Neural cell (in vitro differentiated cells): ENCODE results near the gene YPEL2. TPM values are rescaled to one million over a fixed set of nuclear protein-coding genes. Genes with fewer than 3 reads are reported as not detected.

Experiments used
- H2AFZ ChIP-seq: fragments of 200-600, 300-800 bp; sonication (generic), shearing (Covaris generic); 2 replicates; pipeline ENCODE4 v1.6.0; 2014; ENCODE audit warnings: low read depth, mild to moderate bottlenecking, antibody characterized with exemption, low read length, moderate library complexity
- H3F3A ChIP-seq: fragments of 200-600 bp; shearing (Covaris generic); 2 replicates; pipeline ENCODE4 v1.6.1; 2016; ENCODE audit warnings: mild to moderate bottlenecking, moderate library complexity, mixed read lengths, antibody characterized with exemption, low read length; ENCODE audit not compliant: insufficient read depth, poor library complexity, severe bottlenecking
- H3K27ac ChIP-seq: fragments of 200-600, 300-800 bp; sonication (generic), shearing (Covaris generic); 2 replicates; pipeline ENCODE4 v1.5.1; 2014; ENCODE audit warnings: mild to moderate bottlenecking, low read length, moderate library complexity
- H3K27me3 ChIP-seq: fragments of 300-800, 200-600 bp; sonication (generic), shearing (Covaris generic); 2 replicates; pipeline ENCODE4 v1.6.0; 2014; ENCODE audit warnings: mild to moderate bottlenecking, low read depth, low read length, moderate library complexity; ENCODE audit not compliant: insufficient read depth
- H3K36me3 ChIP-seq: fragments of 300-800, 200-600 bp; sonication (generic), shearing (Covaris generic); 2 replicates; pipeline ENCODE4 v1.5.1; 2014; ENCODE audit warnings: mild to moderate bottlenecking, antibody characterized with exemption, low read length, moderate library complexity; ENCODE audit not compliant: insufficient read depth
- H3K4me2 ChIP-seq: fragments of 300-800, 200-600 bp; sonication (generic), shearing (Covaris generic); 2 replicates; pipeline ENCODE4 v1.6.0; 2014; ENCODE audit warnings: mild to moderate bottlenecking, low read length
- H3K4me3 ChIP-seq: fragments of 300-800, 200-600 bp; sonication (generic), shearing (Covaris generic); 2 replicates; pipeline ENCODE4 v1.5.1; 2014; ENCODE audit warnings: mild to moderate bottlenecking, low read length, moderate library complexity
- H3K79me2 ChIP-seq: fragments of 200-600 bp; shearing (Covaris generic); replicated peaks from 2 replicates; pipeline ENCODE4 v1.6.0; 2014; ENCODE audit warnings: mild to moderate bottlenecking, low read length, moderate library complexity; ENCODE audit not compliant: insufficient read depth
- H3K9ac ChIP-seq: fragments of 300-800, 200-600 bp; sonication (generic), shearing (Covaris generic); 2 replicates; pipeline ENCODE4 v1.6.1; 2016; ENCODE audit warnings: mild to moderate bottlenecking, low read length, mixed read lengths
- H3K9me2 ChIP-seq: fragments of 200-600 bp; shearing (Covaris generic); 2 replicates; pipeline ENCODE4 v1.6.1; 2016; ENCODE audit warnings: mild to moderate bottlenecking, low read length, mixed read lengths; ENCODE audit not compliant: insufficient read depth
- H3K9me3 ChIP-seq: fragments of 200-600, 300-800 bp; sonication (generic), shearing (Covaris generic); 2 replicates; pipeline ENCODE4 v1.6.1; 2016; ENCODE audit warnings: mild to moderate bottlenecking, mixed run types, low read length, moderate library complexity, mixed read lengths
- H4K20me1 ChIP-seq: fragments of 200-600 bp; shearing (Covaris generic); 2 replicates; pipeline ENCODE4 v1.6.1; 2016; ENCODE audit warnings: mild to moderate bottlenecking, mixed run types; ENCODE audit not compliant: insufficient read depth
- EP300 ChIP-seq: fragments of 450-650 bp; conservative IDR thresholded peaks from 2 replicates; pipeline ENCODE4 v1.6.1; 2014; ENCODE audit warnings: antibody characterized with exemption, mild to moderate bottlenecking, moderate library complexity; ENCODE audit not compliant: poor library complexity, severe bottlenecking
- EZH2 ChIP-seq: fragments of 200-600, 300-800 bp; shearing (Covaris generic), sonication (generic); IDR thresholded peaks from 2 replicates; pipeline ENCODE4 v1.6.1; 2014; ENCODE audit warnings: antibody characterized with exemption, low read length, borderline replicate concordance, mild to moderate bottlenecking; ENCODE audit not compliant: insufficient read depth, poor library complexity, severe bottlenecking
- MXI1 ChIP-seq: fragments of 450-650 bp; conservative IDR thresholded peaks from 2 replicates; pipeline ENCODE4 v1.6.1; 2014; ENCODE audit warnings: antibody characterized with exemption, mild to moderate bottlenecking; ENCODE audit not compliant: poor library complexity, severe bottlenecking
- POLR2AphosphoS5 ChIP-seq: IDR thresholded peaks from 2 replicates; pipeline ENCODE4 v1.6.1; 2012
- RAD21 ChIP-seq: fragments of 450-650 bp; conservative IDR thresholded peaks from 2 replicates; pipeline ENCODE4 v1.6.1; 2014; ENCODE audit warnings: antibody characterized with exemption, mild to moderate bottlenecking, moderate library complexity
- SMC3 ChIP-seq: fragments of 450-650 bp; conservative IDR thresholded peaks from 2 replicates; pipeline ENCODE4 v1.6.1; 2014; ENCODE audit warnings: antibody characterized with exemption, mild to moderate bottlenecking, moderate library complexity; ENCODE audit not compliant: poor library complexity
- TAF1 ChIP-seq: IDR thresholded peaks from 2 replicates; pipeline ENCODE4 v1.6.1; 2012; ENCODE audit warnings: low read depth
- polyA plus RNA-seq: library from polyadenylated mRNA; depleted of rRNA; stranded (reverse); fragments of >200 nt; gene quantifications from 2 replicates; pipeline ENCODE4 v1.2.3, GENCODE V29; 2014
- TF ChIP-seq, protein P1 (sequence below): fragments of 450-650 bp; IDR thresholded peaks from 2 replicates; pipeline ENCODE4 v1.5.1; 2014; ENCODE audit warnings: antibody characterized with exemption, mild to moderate bottlenecking, moderate library complexity; ENCODE audit not compliant: poor library complexity, severe bottlenecking
- TF ChIP-seq, protein P2 (sequence below): IDR thresholded peaks from 2 replicates; pipeline ENCODE4 v1.6.1; 2012; ENCODE audit warnings: borderline replicate concordance

Gene YPEL2
- polyA plus RNA-seq, 1 donor from 2014 or later = 17.0 TPM

DNA sequence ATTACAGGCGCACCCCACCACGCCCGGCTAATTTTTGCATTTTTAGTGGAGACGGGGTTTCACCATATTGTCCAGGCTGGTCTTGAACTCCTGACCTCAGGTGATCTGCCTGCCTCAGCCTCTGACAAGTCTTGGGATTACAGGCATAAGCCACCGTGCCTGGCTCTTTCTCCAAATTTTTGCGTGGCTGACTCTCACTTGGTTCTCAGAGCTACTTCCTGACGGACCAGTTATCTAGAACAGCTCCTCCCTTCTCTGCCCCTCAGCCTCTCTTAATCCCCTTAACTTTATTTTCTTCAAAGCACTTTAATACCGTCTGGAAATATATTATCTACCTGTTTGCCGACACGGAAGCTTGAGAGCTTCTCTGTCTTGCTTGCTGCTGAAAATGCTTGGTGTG lies 4.2 kb downstream of the YPEL2 start:
- Histone ChIP-seq H3F3A (no peaks in the 10 kb centered on the region), H4K20me1 (no peaks in the 10 kb centered on the region), H3K9ac (no peak overlapping the region), H3K36me3 (no peaks in the 10 kb centered on the region), H3K4me3 (no peak overlapping the region), H3K27me3 (no peaks in the 10 kb centered on the region), H2AFZ (no peak overlapping the region), H3K9me3 (no peaks in the 10 kb centered on the region), H3K9me2 (no peaks in the 10 kb centered on the region), H3K79me2 (peaks cover 4% of the 10 kb centered on the region), H3K27ac (no peak overlapping the region), H3K4me2 (no peak overlapping the region)
- TF ChIP-seq MXI1 (no peak), EP300 (no peak), TAF1 (no peak), EZH2 (no peak), POLR2AphosphoS5 (no peak), SMC3 (no peak), RAD21 (no peak)
- TF ChIP-seq, protein P1, sequence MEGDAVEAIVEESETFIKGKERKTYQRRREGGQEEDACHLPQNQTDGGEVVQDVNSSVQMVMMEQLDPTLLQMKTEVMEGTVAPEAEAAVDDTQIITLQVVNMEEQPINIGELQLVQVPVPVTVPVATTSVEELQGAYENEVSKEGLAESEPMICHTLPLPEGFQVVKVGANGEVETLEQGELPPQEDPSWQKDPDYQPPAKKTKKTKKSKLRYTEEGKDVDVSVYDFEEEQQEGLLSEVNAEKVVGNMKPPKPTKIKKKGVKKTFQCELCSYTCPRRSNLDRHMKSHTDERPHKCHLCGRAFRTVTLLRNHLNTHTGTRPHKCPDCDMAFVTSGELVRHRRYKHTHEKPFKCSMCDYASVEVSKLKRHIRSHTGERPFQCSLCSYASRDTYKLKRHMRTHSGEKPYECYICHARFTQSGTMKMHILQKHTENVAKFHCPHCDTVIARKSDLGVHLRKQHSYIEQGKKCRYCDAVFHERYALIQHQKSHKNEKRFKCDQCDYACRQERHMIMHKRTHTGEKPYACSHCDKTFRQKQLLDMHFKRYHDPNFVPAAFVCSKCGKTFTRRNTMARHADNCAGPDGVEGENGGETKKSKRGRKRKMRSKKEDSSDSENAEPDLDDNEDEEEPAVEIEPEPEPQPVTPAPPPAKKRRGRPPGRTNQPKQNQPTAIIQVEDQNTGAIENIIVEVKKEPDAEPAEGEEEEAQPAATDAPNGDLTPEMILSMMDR = no peak
- TF ChIP-seq, protein P2, sequence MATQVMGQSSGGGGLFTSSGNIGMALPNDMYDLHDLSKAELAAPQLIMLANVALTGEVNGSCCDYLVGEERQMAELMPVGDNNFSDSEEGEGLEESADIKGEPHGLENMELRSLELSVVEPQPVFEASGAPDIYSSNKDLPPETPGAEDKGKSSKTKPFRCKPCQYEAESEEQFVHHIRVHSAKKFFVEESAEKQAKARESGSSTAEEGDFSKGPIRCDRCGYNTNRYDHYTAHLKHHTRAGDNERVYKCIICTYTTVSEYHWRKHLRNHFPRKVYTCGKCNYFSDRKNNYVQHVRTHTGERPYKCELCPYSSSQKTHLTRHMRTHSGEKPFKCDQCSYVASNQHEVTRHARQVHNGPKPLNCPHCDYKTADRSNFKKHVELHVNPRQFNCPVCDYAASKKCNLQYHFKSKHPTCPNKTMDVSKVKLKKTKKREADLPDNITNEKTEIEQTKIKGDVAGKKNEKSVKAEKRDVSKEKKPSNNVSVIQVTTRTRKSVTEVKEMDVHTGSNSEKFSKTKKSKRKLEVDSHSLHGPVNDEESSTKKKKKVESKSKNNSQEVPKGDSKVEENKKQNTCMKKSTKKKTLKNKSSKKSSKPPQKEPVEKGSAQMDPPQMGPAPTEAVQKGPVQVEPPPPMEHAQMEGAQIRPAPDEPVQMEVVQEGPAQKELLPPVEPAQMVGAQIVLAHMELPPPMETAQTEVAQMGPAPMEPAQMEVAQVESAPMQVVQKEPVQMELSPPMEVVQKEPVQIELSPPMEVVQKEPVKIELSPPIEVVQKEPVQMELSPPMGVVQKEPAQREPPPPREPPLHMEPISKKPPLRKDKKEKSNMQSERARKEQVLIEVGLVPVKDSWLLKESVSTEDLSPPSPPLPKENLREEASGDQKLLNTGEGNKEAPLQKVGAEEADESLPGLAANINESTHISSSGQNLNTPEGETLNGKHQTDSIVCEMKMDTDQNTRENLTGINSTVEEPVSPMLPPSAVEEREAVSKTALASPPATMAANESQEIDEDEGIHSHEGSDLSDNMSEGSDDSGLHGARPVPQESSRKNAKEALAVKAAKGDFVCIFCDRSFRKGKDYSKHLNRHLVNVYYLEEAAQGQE = no peak

DNA sequence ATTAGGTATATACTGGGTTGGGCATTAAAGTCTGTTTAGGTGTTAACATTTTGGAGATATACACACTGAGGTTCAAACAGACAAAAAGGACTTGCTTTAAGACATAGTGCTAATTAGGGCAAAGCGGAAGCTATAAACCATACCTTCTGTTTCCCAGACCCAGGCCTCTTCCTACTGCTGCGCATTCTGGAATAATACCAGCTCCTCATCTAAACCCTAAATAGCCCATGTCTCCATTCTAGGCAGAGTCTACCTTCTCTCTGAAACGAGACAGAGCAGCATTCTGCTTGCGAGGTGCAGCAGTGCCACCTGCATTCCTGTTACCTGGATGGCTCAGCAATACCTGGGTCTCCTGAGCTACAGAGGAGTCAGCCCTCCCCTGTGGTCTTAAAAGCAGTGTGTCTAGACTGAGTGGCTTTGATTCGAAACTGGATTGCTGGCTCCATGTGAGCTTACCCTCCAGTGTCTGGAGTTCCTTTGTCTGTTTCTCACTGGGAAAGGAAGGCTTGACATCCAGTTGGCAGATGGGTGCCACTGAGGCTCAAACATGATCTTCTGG lies 6.4 kb downstream of the YPEL2 start:
- H4K20me1 ChIP-seq = no peaks in the 10 kb centered on the region
- H3K4me3 ChIP-seq = no peak overlapping the region
- H3K36me3 ChIP-seq = no peaks in the 10 kb centered on the region
- H3K9me2 ChIP-seq = no peaks in the 10 kb centered on the region
- no peaks in the 10 kb centered on the region for H3K27me3 ChIP-seq
- no peak overlapping the region for H3K27ac ChIP-seq
- TF ChIP-seq EP300 = no peak
- no peak for TF ChIP-seq RAD21
- no peak for TF ChIP-seq MXI1
- no peaks in the 10 kb centered on the region for H3K9me3 ChIP-seq
- no peak overlapping the region for H2AFZ ChIP-seq
- no peak overlapping the region for H3K9ac ChIP-seq
- no peaks in the 10 kb centered on the region for H3F3A ChIP-seq
- H3K4me2 ChIP-seq = no peak overlapping the region
- H3K79me2 ChIP-seq = peaks cover 4% of the 10 kb centered on the region

DNA sequence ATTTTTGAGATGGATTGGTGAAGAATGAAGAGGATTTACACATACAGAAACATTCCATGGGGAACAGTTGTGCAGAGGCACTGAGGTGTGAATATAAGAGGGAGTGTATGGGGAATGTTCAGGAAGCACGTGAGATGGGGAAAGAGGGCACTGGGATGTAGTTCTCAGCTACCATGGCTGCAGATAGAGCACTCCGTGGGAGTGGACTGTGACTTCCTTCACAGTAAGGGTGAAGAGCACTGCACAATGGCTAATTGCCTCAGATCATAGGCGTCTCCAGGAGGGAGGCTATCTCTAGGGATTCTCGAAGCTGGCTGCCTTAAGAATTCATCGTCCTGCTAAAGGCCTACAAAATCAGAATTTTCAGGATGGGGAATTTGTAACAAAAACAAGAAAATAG lies 7.0 kb downstream of the YPEL2 start:
- Histone ChIP-seq H3K4me2 (no peak overlapping the region), H3K36me3 (no peaks in the 10 kb centered on the region), H3K27me3 (no peaks in the 10 kb centered on the region), H3K4me3 (no peak overlapping the region), H3K9ac (no peak overlapping the region), H3K9me2 (no peaks in the 10 kb centered on the region), H3F3A (no peaks in the 10 kb centered on the region), H3K79me2 (peaks cover 4% of the 10 kb centered on the region), H3K27ac (no peak overlapping the region), H2AFZ (no peak overlapping the region), H4K20me1 (no peaks in the 10 kb centered on the region), H3K9me3 (no peaks in the 10 kb centered on the region)
- no peak for TF ChIP-seq EZH2
- no peak for TF ChIP-seq RAD21
- TF ChIP-seq TAF1 = no peak
- no peak for TF ChIP-seq MXI1
- TF ChIP-seq, protein P2 = no peak
- TF ChIP-seq EP300 = no peak
- no peak for TF ChIP-seq POLR2AphosphoS5
- TF ChIP-seq, protein P1 = no peak
- no peak for TF ChIP-seq SMC3
